Ectodermal cell (in vitro differentiated cells): ENCODE measurements around the gene CEP85L.

ENCODE experiments used
- H3K27ac ChIP-seq: 2 replicates; pipeline ENCODE4 v1.7.0; 2013; ENCODE audit warnings: mild to moderate bottlenecking, low read depth, low read length; ENCODE audit not compliant: insufficient read depth, poor library complexity, severe bottlenecking
- H3K27me3 ChIP-seq: 2 replicates; pipeline ENCODE4 v1.7.0; 2013; ENCODE audit warnings: mild to moderate bottlenecking, low read length; ENCODE audit not compliant: insufficient read depth, control insufficient read depth, poor library complexity, severe bottlenecking
- H3K36me3 ChIP-seq: one replicate; pipeline ENCODE4 v1.7.0; 2013; ENCODE audit warnings: low read length; ENCODE audit not compliant: control insufficient read depth, insufficient read depth
- H3K4me1 ChIP-seq: one replicate; pipeline ENCODE4 v1.7.0; 2013; ENCODE audit warnings: low read length; ENCODE audit not compliant: control insufficient read depth, insufficient read depth
- H3K4me3 ChIP-seq: 2 replicates; pipeline ENCODE4 v1.7.0; 2013; ENCODE audit warnings: low read depth, low read length, control low read depth; ENCODE audit not compliant: insufficient read depth
- H3K9me3 ChIP-seq: 2 replicates; pipeline ENCODE4 v1.7.0; 2013; ENCODE audit warnings: mild to moderate bottlenecking, low read length, moderate library complexity; ENCODE audit not compliant: control insufficient read depth
- WGBS, 2 experiments: methylation state at CpG; one replicate each; pipeline ENCODE4 v1.1.7; 2013; ENCODE audit warnings: missing lambda C conversion rate in 2 of 2; 5-methylcytosine and 5-hydroxymethylcytosine counted together

Gene CEP85L

GRCh38 chr6:118504611-118505010 lies 146.8 kb downstream of the CEP85L start:
- no peaks in the 10 kb centered on the region for H3K9me3 ChIP-seq
- 95 to 100% methylated on average over 2 of the region's 2 CpGs for WGBS, 2 experiments
- no peaks in the 10 kb centered on the region for H3K27me3 ChIP-seq
- no peak overlapping the region for H3K27ac ChIP-seq
- no peaks in the 10 kb centered on the region for H3K4me1 ChIP-seq
- H3K4me3 ChIP-seq = no peak overlapping the region
- H3K36me3 ChIP-seq = no peaks in the 10 kb centered on the region

DNA sequence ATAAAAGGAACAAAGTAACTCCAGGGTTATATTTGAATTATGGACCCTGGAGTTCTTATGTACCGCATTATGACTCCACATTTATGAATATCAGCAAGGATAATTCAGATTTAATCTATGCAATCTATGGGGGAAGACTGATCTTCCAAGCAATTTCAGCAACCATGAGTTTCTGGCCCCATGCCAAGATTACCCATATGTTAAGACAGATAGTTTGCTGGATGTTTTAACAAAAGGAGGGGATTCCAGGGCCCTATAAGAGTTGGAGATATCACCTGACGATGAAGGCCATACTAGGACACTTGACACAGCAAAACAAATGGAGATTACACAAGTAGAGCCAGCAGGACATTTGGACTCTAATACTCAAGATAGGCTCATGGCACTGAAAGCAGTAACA lies 149.2 kb downstream of the CEP85L start:
- no peaks in the 10 kb centered on the region for H3K36me3 ChIP-seq
- H3K9me3 ChIP-seq = no peaks in the 10 kb centered on the region
- no peak overlapping the region for H3K27ac ChIP-seq
- no peak overlapping the region for H3K4me3 ChIP-seq
- H3K27me3 ChIP-seq = no peaks in the 10 kb centered on the region
- no peaks in the 10 kb centered on the region for H3K4me1 ChIP-seq
- 67 to 92% methylated on average over 2 of the region's 2 CpGs for WGBS, 2 experiments

GRCh38 chr6:118501765-118502164 lies 149.6 kb downstream of the CEP85L start:
- Histone ChIP-seq H3K27ac (no peak overlapping the region), H3K4me3 (no peak overlapping the region), H3K36me3 (no peaks in the 10 kb centered on the region), H3K9me3 (no peaks in the 10 kb centered on the region), H3K27me3 (no peaks in the 10 kb centered on the region), H3K4me1 (no peaks in the 10 kb centered on the region)
- WGBS, 2 experiments = 95 to 100% methylated on average over 1 of the region's 1 CpG

- no peaks in the 10 kb centered on the region for H3K9me3 ChIP-seq
- 91% methylated on average over 5 of the region's 5 CpGs for WGBS, 2 experiments
- no peak overlapping the region for H3K27ac ChIP-seq
- H3K4me1 ChIP-seq = no peaks in the 10 kb centered on the region
- H3K4me3 ChIP-seq = no peak overlapping the region
- no peaks in the 10 kb centered on the region for H3K27me3 ChIP-seq
- no peaks in the 10 kb centered on the region for H3K36me3 ChIP-seq
Measured at GRCh38 chr6:118501099-118501498, 150.3 kb downstream of the CEP85L start.

GRCh38 chr6:118500130-118501015 lies 151.0 kb downstream of the CEP85L start:
- H3K27me3 ChIP-seq = no peaks in the 10 kb centered on the region
- H3K36me3 ChIP-seq = no peaks in the 10 kb centered on the region
- H3K4me1 ChIP-seq = no peaks in the 10 kb centered on the region
- H3K27ac ChIP-seq = no peak overlapping the region
- H3K4me3 ChIP-seq = no peak overlapping the region
- H3K9me3 ChIP-seq = no peaks in the 10 kb centered on the region
- WGBS, 2 experiments = 92 to 94% methylated on average over 10 of the region's 10 CpGs

DNA sequence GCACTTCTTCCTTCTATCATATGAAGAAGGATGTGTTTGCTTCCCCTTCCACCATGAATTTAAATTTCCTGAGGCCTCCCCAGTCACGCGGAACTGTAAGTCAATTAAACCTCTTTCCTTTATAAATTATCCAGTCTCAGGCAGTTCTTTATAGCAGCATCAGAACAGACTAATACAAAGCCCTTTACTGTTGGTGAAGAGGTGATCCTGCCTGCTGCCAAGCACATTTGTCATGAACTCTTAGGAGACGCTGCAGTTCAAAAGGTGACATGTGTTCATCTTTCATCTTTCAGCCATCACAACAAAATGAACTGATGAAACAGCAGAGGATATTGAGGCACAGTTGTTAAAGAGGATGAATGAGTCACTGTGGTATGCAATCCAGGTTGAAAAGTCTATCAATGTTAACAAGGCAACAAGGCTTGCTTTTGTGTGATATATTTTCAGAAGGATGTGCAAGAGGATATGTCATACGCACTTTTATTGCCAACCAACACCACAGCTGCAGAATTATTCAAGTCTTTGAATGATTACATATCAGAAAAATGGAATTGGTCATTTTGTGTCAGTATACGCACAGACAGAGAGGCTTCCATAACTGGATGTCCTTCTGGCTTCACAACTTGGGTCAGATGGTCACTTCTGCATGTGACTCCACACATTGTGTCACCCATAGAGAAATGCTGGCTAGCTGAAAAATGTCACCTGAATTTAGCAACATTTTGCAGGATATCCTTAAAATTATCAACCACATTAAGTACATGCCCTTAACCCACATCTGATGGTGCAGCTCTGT lies 155.7 kb downstream of the CEP85L start:
- Histone ChIP-seq H3K4me1 (no peaks in the 10 kb centered on the region), H3K4me3 (no peak overlapping the region), H3K9me3 (no peaks in the 10 kb centered on the region), H3K36me3 (no peaks in the 10 kb centered on the region), H3K27ac (no peak overlapping the region), H3K27me3 (no peaks in the 10 kb centered on the region)
- 90 to 96% methylated on average over 4 to 5 of the region's 5 CpGs for WGBS, 2 experiments

DNA sequence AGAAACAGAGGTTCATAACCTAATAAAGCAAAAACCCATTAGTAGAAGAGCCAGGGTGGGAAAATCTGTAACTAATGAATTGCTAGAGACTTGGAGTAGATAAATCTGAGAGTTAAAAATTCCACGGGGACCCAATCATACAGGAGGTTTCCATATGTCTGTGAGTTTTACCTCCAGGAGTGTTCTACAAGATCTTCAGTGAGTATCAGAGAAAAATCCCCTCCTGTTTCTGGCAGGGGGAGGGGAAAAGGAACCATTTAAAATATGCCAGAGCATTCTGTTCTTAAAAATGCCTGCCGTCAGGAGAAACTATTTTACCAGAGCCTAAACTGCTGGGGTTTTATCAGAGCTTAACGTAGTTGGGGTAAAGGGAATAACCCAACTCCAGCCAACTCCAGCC lies 157.3 kb downstream of the CEP85L start:
- Histone ChIP-seq H3K36me3 (no peaks in the 10 kb centered on the region), H3K4me3 (no peak overlapping the region), H3K27ac (no peak overlapping the region), H3K4me1 (no peaks in the 10 kb centered on the region), H3K9me3 (no peaks in the 10 kb centered on the region), H3K27me3 (no peaks in the 10 kb centered on the region)
- WGBS, 2 experiments = 86 to 90% methylated on average over 3 of the region's 3 CpGs

- 97 to 100% methylated on average over 2 to 3 of the region's 3 CpGs for WGBS, 2 experiments
- Histone ChIP-seq H3K4me1 (no peaks in the 10 kb centered on the region), H3K4me3 (no peak overlapping the region), H3K27ac (no peak overlapping the region), H3K36me3 (no peaks in the 10 kb centered on the region), H3K27me3 (no peaks in the 10 kb centered on the region), H3K9me3 (no peaks in the 10 kb centered on the region)
Measured at GRCh38 chr6:118489990-118490389, 161.4 kb downstream of the CEP85L start.

DNA sequence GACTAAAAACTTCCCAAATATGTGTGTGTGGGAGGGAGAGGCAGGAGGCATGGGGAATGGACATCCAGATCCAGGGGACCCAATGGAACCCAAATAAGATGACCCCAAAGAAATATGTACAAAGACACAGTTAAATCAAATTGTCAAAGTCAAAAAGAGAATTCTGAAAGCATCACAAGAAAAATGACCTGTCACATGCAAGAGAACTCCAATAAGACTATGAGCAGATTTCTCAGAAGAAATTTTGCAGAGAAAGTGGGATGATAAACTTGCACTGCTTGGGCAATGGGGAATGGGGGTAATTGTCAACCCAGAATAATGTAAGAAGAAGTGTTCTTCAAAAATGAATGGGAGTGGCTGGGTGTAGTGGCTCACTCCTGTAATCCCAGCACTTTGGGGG lies 162.8 kb downstream of the CEP85L start:
- H3K27me3 ChIP-seq = no peaks in the 10 kb centered on the region
- no peaks in the 10 kb centered on the region for H3K4me1 ChIP-seq
- H3K4me3 ChIP-seq = no peak overlapping the region
- no peaks in the 10 kb centered on the region for H3K36me3 ChIP-seq
- H3K9me3 ChIP-seq = no peaks in the 10 kb centered on the region
- H3K27ac ChIP-seq = no peak overlapping the region
